ENCODE measurements around the gene GNS. TPM values are rescaled to one million over a fixed set of nuclear protein-coding genes. Genes with fewer than 3 reads are reported as not detected.

The GNS gene
- total RNA-seq, 1 experiment from 2014 or later, result 54.7 TPM

GRCh38 chr12:64720884-64721283 lies 38.3 kb downstream of the GNS start:
- no peak for TF ChIP-seq CTCF (IDR thresholded peaks at IDR 0.05; ENCODE audit: unreplicated experiment)
- Mint-ChIP-seq H3K9me3 (ENCODE audit: unreplicated experiment) (no peaks in the 10 kb centered on the region), H3K36me3 (ENCODE audit: insufficient read depth, unreplicated experiment) (peaks cover 54% of the 10 kb centered on the region), H3K27ac (ENCODE audit: low read depth, unreplicated experiment) (no peak overlapping the region), H3K27me3 (ENCODE audit: insufficient read depth, unreplicated experiment) (no peaks in the 10 kb centered on the region), H3K4me3 (ENCODE audit: unreplicated experiment) (no peak overlapping the region), H3K4me1 (ENCODE audit: insufficient read depth, unreplicated experiment) (no peaks in the 10 kb centered on the region)
- DNase-seq (ENCODE audit: unreplicated experiment), result no peak
- ChIA-PET POLR2A (no interaction called here), CTCF (no interaction called here)
- intact Hi-C loops (cut with micrococcal nuclease), result no loop called here
- no TSS peak for BruUV-seq (replicated peaks)

DNA sequence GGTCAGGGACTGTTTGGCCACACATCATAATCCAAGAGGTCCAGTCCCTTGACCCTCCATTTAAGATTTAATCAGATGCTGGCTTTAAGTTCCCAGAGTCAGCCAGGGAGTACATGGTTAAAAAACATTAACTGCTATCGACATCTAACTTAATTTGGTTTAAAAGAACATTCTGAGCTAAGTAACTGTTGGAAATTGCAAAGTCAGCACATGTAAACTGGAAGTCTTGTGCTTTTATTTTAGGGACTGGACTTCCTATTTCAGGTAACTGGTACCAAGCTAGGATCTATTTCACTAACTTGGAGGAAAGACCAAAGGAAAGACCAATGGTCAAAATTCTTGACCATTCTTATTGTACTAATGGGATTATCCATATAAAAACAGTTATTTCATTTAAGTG lies 40.6 kb downstream of the GNS start:
- intact Hi-C loops (cut with micrococcal nuclease), result no loop called here
- Mint-ChIP-seq H3K36me3 (ENCODE audit: insufficient read depth, unreplicated experiment) (peaks cover 58% of the 10 kb centered on the region), H3K9me3 (ENCODE audit: unreplicated experiment) (no peaks in the 10 kb centered on the region), H3K27me3 (ENCODE audit: insufficient read depth, unreplicated experiment) (no peaks in the 10 kb centered on the region), H3K4me3 (ENCODE audit: unreplicated experiment) (no peak overlapping the region), H3K4me1 (ENCODE audit: insufficient read depth, unreplicated experiment) (no peaks in the 10 kb centered on the region), H3K27ac (ENCODE audit: low read depth, unreplicated experiment) (no peak overlapping the region)
- BruUV-seq (replicated peaks), result no TSS peak
- no peak for TF ChIP-seq CTCF (IDR thresholded peaks at IDR 0.05; ENCODE audit: unreplicated experiment)
- POLR2A ChIA-PET, result no interaction called here
- CTCF ChIA-PET, result interaction anchor here (0.8 to 1.4 kb wide), 3 partner anchors 20 to 169 kb away, joined by 3 to 5 read pairs (median 4); no protein-coding TSS in a partner anchor
- DNase-seq (ENCODE audit: unreplicated experiment), result no peak

- CTCF ChIA-PET, result interaction anchor here (1.2 kb wide), 1 partner anchor 21 kb away, joined by 3 read pairs; no protein-coding TSS in a partner anchor
- Mint-ChIP-seq H3K36me3 (ENCODE audit: insufficient read depth, unreplicated experiment) (peaks cover 55% of the 10 kb centered on the region), H3K9me3 (ENCODE audit: unreplicated experiment) (no peaks in the 10 kb centered on the region), H3K4me3 (ENCODE audit: unreplicated experiment) (no peak overlapping the region), H3K27me3 (ENCODE audit: insufficient read depth, unreplicated experiment) (no peaks in the 10 kb centered on the region), H3K4me1 (ENCODE audit: insufficient read depth, unreplicated experiment) (no peaks in the 10 kb centered on the region), H3K27ac (ENCODE audit: low read depth, unreplicated experiment) (no peak overlapping the region)
- intact Hi-C loops (cut with micrococcal nuclease), result no loop called here
- POLR2A ChIA-PET, result no interaction called here
- no peak for DNase-seq (ENCODE audit: unreplicated experiment)
- BruUV-seq (replicated peaks), result no TSS peak
- TF ChIP-seq CTCF (IDR thresholded peaks at IDR 0.05; ENCODE audit: unreplicated experiment), result no peak
Measured at GRCh38 chr12:64716839-64717455, 42.3 kb downstream of the GNS start.

DNA sequence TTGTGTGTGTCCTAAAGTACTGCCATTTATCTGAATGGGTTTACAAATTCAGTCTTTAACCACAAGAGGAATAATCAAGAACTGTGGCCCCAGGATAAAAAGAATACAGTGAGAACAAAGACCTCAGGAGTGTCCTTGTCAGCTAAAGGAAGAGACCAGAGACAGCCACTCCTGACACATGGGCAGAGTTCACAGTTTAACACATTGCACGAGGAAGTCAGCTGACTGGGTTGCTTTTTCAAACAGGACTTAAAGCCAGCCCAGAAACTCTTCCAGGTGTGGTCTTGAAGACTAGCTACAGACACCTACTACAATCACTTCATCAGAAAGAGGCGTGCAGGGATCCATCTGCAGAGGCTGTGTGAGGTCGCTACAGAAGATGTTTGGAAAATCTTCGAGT lies 42.8 kb downstream of the GNS start:
- no TSS peak for BruUV-seq (replicated peaks)
- ChIA-PET POLR2A (no interaction called here), CTCF (interaction anchor here (0.9 to 2.7 kb wide), 4 partner anchors 17 to 167 kb away, joined by 3 to 10 read pairs (median 4); no protein-coding TSS in a partner anchor)
- Mint-ChIP-seq H3K27ac (ENCODE audit: low read depth, unreplicated experiment) (no peak overlapping the region), H3K4me1 (ENCODE audit: insufficient read depth, unreplicated experiment) (no peaks in the 10 kb centered on the region), H3K27me3 (ENCODE audit: insufficient read depth, unreplicated experiment) (no peaks in the 10 kb centered on the region), H3K9me3 (ENCODE audit: unreplicated experiment) (no peaks in the 10 kb centered on the region), H3K4me3 (ENCODE audit: unreplicated experiment) (no peak overlapping the region), H3K36me3 (ENCODE audit: insufficient read depth, unreplicated experiment) (peaks cover 49% of the 10 kb centered on the region)
- intact Hi-C loops (cut with micrococcal nuclease), result no loop called here
- DNase-seq (ENCODE audit: unreplicated experiment), result no peak
- no peak for TF ChIP-seq CTCF (IDR thresholded peaks at IDR 0.05; ENCODE audit: unreplicated experiment)

All from MCF 10A (cell line).